HepG2 (cell line): ENCODE data around the gene STAT5A. TPM values are rescaled to one million over a fixed set of nuclear protein-coding genes. Genes with fewer than 3 reads are reported as not detected.

Source experiments
- FOXA1 ChIP-seq, 2 experiments: fragments of 450-650 bp in 1 of 2; sonication (generic) in 1 of 2; formaldehyde crosslinking in 1 of 2; IDR thresholded peaks; 2 replicates each; pipeline versions ENCODE4 v1.4.0 to v1.6.1; 2016 to 2020; ENCODE audit warnings: missing genetic modification reagents in 1 of 2
- FOXK2 ChIP-seq: fragments of 450-650 bp; IDR thresholded peaks from 2 replicates; pipeline ENCODE4 v1.6.1; 2016
- GTF3A ChIP-seq: sonication (generic); formaldehyde crosslinking; conservative IDR thresholded peaks from 2 replicates; pipeline ENCODE4 v1.4.0; 2020; ENCODE audit warnings: mild to moderate bottlenecking, missing genetic modification reagents
- MTA3 ChIP-seq: sonication (generic); formaldehyde crosslinking; IDR thresholded peaks from 2 replicates; pipeline ENCODE4 v1.4.0; 2020; ENCODE audit warnings: missing genetic modification reagents
- PRPF4 ChIP-seq: fragments of 200-400 bp; formaldehyde crosslinking; IDR thresholded peaks from 2 replicates; pipeline ENCODE4 v1.6.1; 2016; ENCODE audit warnings: low read length, low read depth; ENCODE audit not compliant: poor library complexity, severe bottlenecking
- RCOR2 ChIP-seq: IDR thresholded peaks from 2 replicates; pipeline ENCODE4 v1.6.1; 2016; ENCODE audit warnings: missing biosample characterization, missing genetic modification reagents
- REL ChIP-seq: sonication (generic); formaldehyde crosslinking; conservative IDR thresholded peaks from 2 replicates; pipeline ENCODE4 v1.8.0; 2022; ENCODE audit warnings: mild to moderate bottlenecking, missing genetic modification reagents, moderate library complexity
- SMARCC2 ChIP-seq: fragments of 450-650 bp; IDR thresholded peaks from 2 replicates; pipeline ENCODE4 v1.6.1; 2017; ENCODE audit warnings: antibody characterized with exemption, mild to moderate bottlenecking
- STAG1 ChIP-seq: sonication (generic); formaldehyde crosslinking; IDR thresholded peaks from 2 replicates; pipeline ENCODE4 v1.4.0; 2020; ENCODE audit warnings: missing genetic modification reagents
- ZBTB7B ChIP-seq: sonication (generic); formaldehyde crosslinking; IDR thresholded peaks from 2 replicates; pipeline ENCODE4 v1.4.0; 2020; ENCODE audit warnings: missing genetic modification reagents
- ZNF232 ChIP-seq: sonication (generic); formaldehyde crosslinking; IDR thresholded peaks from 2 replicates; pipeline ENCODE4 v1.4.0; 2020; ENCODE audit warnings: missing genetic modification reagents, borderline replicate concordance
- ZNF253 ChIP-seq: sonication (generic); formaldehyde crosslinking; IDR thresholded peaks from 2 replicates; pipeline ENCODE4 v1.8.0; 2022; ENCODE audit warnings: mild to moderate bottlenecking, missing genetic modification reagents, borderline replicate concordance
- ZNF670 ChIP-seq: sonication (generic); formaldehyde crosslinking; IDR thresholded peaks from 2 replicates; pipeline ENCODE4 v1.8.0; 2022; ENCODE audit warnings: mild to moderate bottlenecking, missing genetic modification reagents, borderline replicate concordance
- ZNF777 ChIP-seq: sonication (generic); formaldehyde crosslinking; IDR thresholded peaks from 2 replicates; pipeline ENCODE4 v1.4.0; 2020; ENCODE audit warnings: missing genetic modification reagents
- polyA plus RNA-seq, 8 experiments: library from polyadenylated mRNA; depleted of rRNA in 3 of 8; stranded (reverse) in 7 of 8; unstranded in 1 of 8; fragments of >200 nt; fragmentation: Illumina TruSeq in 4 of 8; extraction: Trizol in 4 of 8; gene quantifications; 2 replicates each; pipeline versions ENCODE4 v1.2.1 to v1.2.3, GENCODE V29; 2011 to 2016; ENCODE audit warnings: low read depth in 4 of 8, missing spikeins in 1 of 8, mixed read lengths in 1 of 8; ENCODE audit not compliant: insufficient read depth in 1 of 8
- total RNA-seq, 5 experiments: library from RNA; depleted of rRNA; stranded (reverse); fragments of >200 nt; fragmentation: Illumina TruSeq; extraction: Trizol; gene quantifications; 2 replicates each; pipeline ENCODE4 v1.2.3, GENCODE V29; 2016; ENCODE audit warnings: low read depth in 1 of 5
- TF ChIP-seq, protein P1 (sequence below): sonication (generic); formaldehyde crosslinking; IDR thresholded peaks from 2 replicates; pipeline ENCODE4 v1.5.0; 2020; ENCODE audit warnings: missing genetic modification reagents
- TF ChIP-seq, protein P2 (sequence below): sonication (generic); formaldehyde crosslinking; IDR thresholded peaks from 2 replicates; pipeline ENCODE4 v1.4.0; 2020; ENCODE audit warnings: missing genetic modification reagents, mild to moderate bottlenecking, borderline replicate concordance
- TF ChIP-seq, protein P3 (sequence below): sonication (generic); formaldehyde crosslinking; IDR thresholded peaks from 2 replicates; pipeline ENCODE4 v1.4.0; 2020; ENCODE audit warnings: missing genetic modification reagents, low read depth, mild to moderate bottlenecking, borderline replicate concordance
- TF ChIP-seq, protein P4 (sequence below): sonication (generic); formaldehyde crosslinking; conservative IDR thresholded peaks from 2 replicates; pipeline ENCODE4 v1.4.0; 2020; ENCODE audit warnings: missing genetic modification reagents
- TF ChIP-seq, protein P5 (sequence below): sonication (generic); formaldehyde crosslinking; IDR thresholded peaks from 2 replicates; pipeline ENCODE4 v1.4.0; 2020; ENCODE audit warnings: missing genetic modification reagents

The STAT5A gene
- total and polyA plus RNA-seq, 2 of the 13 experiments (the other 11 are each of a cell fraction or from before 2014, with no cell fraction given), result 1.4 to 4.1 TPM

DNA sequence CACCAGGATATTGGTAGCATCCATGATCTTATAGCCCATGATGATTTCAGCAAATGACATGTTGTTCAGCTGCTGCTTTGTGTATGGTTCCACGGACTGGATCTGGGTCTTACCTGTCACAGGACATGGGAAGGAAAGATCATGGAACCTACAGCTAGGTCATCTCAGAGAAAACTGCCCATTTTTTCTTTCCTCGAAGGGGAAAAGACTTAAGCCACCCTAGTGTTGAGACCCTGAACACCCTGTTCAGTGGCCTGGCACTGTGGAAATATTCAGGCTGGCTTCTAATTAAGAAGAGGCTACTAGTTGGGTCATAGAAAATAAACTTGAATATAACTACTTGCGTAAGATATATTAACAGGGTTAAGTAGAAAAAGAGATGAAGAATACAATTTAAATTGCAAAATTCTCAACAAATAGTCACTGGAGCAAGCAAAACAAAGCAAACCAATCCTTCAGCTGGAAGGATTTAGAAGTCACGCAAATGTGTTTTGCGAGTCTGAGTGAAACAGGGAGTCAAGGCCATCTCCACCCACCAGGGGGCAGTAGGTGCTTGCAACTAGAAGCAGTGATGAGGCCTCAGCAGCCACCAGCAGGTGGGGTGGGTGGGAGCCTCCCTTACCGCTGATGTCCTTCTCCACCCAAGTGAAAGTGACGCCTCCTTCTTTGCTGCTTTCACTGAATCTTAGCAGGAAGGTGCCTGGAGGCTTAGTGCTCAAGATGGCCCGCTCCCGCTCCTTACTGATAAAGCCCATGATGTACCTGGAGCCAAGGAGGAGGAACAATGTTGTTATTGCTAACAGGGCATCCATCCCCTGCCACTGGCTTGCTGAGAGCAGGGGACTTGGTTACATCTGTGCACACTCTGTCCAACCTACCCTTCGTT is 34.3 kb downstream of the STAT5A start (continued):
- TF ChIP-seq STAG1, result peak; percentile 100
- no peak for TF ChIP-seq SMARCC2
- TF ChIP-seq, protein P1, sequence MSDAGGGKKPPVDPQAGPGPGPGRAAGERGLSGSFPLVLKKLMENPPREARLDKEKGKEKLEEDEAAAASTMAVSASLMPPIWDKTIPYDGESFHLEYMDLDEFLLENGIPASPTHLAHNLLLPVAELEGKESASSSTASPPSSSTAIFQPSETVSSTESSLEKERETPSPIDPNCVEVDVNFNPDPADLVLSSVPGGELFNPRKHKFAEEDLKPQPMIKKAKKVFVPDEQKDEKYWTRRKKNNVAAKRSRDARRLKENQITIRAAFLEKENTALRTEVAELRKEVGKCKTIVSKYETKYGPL, result no peak
- no peak for TF ChIP-seq MTA3 (CRISPR knock-in tag)
- TF ChIP-seq, protein P2, sequence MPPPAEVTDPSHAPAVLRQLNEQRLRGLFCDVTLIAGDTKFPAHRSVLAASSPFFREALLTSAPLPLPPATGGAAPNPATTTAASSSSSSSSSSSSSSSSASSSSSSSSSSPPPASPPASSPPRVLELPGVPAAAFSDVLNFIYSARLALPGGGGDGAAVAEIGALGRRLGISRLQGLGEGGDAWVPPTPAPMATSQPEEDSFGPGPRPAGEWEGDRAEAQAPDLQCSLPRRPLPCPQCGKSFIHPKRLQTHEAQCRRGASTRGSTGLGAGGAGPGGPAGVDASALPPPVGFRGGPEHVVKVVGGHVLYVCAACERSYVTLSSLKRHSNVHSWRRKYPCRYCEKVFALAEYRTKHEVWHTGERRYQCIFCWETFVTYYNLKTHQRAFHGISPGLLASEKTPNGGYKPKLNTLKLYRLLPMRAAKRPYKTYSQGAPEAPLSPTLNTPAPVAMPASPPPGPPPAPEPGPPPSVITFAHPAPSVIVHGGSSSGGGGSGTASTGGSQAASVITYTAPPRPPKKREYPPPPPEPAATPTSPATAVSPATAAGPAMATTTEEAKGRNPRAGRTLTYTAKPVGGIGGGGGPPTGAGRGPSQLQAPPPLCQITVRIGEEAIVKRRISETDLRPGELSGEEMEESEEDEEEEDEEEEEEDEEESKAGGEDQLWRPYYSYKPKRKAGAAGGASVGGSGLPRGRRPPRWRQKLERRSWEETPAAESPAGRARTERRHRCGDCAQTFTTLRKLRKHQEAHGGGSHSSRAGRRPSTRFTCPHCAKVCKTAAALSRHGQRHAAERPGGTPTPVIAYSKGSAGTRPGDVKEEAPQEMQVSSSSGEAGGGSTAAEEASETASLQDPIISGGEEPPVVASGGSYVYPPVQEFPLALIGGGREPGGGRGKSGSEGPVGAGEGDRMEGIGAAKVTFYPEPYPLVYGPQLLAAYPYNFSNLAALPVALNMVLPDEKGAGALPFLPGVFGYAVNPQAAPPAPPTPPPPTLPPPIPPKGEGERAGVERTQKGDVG, result 0 out of 2 replicates have a peak, but pooled peaks have one; percentile 74
- TF ChIP-seq ZNF253 (CRISPR knock-in tag), result no peak
- no peak for TF ChIP-seq FOXK2
- no peak for TF ChIP-seq REL
- no peak for TF ChIP-seq PRPF4
- TF ChIP-seq, protein P3, sequence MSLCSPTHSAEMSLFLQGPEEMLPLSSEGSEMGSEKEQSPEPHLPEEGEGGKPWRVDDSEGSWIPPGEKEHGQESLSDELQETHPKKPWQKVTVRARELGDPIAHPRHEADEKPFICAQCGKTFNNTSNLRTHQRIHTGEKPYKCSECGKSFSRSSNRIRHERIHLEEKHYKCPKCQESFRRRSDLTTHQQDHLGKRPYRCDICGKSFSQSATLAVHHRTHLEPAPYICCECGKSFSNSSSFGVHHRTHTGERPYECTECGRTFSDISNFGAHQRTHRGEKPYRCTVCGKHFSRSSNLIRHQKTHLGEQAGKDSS (CRISPR knock-in tag), result peak; percentile 86; the same call in 1 of the 2 replicates
- TF ChIP-seq GTF3A (CRISPR knock-in tag), result no peak
- TF ChIP-seq, protein P4, sequence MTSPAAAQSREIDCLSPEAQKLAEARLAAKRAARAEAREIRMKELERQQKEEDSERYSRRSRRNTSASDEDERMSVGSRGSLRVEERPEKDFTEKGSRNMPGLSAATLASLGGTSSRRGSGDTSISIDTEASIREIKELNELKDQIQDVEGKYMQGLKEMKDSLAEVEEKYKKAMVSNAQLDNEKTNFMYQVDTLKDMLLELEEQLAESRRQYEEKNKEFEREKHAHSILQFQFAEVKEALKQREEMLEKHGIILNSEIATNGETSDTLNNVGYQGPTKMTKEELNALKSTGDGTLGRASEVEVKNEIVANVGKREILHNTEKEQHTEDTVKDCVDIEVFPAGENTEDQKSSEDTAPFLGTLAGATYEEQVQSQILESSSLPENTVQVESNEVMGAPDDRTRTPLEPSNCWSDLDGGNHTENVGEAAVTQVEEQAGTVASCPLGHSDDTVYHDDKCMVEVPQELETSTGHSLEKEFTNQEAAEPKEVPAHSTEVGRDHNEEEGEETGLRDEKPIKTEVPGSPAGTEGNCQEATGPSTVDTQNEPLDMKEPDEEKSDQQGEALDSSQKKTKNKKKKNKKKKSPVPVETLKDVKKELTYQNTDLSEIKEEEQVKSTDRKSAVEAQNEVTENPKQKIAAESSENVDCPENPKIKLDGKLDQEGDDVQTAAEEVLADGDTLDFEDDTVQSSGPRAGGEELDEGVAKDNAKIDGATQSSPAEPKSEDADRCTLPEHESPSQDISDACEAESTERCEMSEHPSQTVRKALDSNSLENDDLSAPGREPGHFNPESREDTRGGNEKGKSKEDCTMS (CRISPR knock-in tag), result no peak
- TF ChIP-seq ZNF232 (CRISPR knock-in tag), result 0 out of 2 replicates have a peak, but pooled peaks have one; percentile 67
- no peak for TF ChIP-seq ZNF777
- no peak for TF ChIP-seq FOXA1 (IDR thresholded peaks at IDR 0.05)
- TF ChIP-seq FOXA1 (CRISPR knock-in tag; IDR thresholded peaks at IDR 0.05), result peak; percentile 21; the same call in 1 of the 2 replicates
- TF ChIP-seq ZNF670, result no peak
- TF ChIP-seq, protein P5, sequence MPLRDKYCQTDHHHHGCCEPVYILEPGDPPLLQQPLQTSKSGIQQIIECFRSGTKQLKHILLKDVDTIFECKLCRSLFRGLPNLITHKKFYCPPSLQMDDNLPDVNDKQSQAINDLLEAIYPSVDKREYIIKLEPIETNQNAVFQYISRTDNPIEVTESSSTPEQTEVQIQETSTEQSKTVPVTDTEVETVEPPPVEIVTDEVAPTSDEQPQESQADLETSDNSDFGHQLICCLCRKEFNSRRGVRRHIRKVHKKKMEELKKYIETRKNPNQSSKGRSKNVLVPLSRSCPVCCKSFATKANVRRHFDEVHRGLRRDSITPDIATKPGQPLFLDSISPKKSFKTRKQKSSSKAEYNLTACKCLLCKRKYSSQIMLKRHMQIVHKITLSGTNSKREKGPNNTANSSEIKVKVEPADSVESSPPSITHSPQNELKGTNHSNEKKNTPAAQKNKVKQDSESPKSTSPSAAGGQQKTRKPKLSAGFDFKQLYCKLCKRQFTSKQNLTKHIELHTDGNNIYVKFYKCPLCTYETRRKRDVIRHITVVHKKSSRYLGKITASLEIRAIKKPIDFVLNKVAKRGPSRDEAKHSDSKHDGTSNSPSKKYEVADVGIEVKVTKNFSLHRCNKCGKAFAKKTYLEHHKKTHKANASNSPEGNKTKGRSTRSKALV (CRISPR knock-in tag), result no peak
- peak; percentile 61; the same call in 1 of the 2 replicates for TF ChIP-seq RCOR2 (CRISPR knock-in tag)
- TF ChIP-seq ZBTB7B (CRISPR knock-in tag), result peak; percentile 61; the same call in 1 of the 2 replicates
